IMR-90 (cell line): Measurements from ENCODE around the gene TRAPPC2L. TPM values are rescaled to one million over a fixed set of nuclear protein-coding genes. Genes with fewer than 3 reads are reported as not detected.

ENCODE experiments used
- ATAC-seq: fragments of 200-7000 bp; cut with Tn5 transposase; 2 replicates; pipeline ENCODE4 v1.9.1; 2020; ENCODE audit warnings: low read depth, mild to moderate bottlenecking, moderate library complexity
- BruUV-seq: library from RNA; stranded (reverse); fragments of 400-500 nt; replicated peaks from 2 replicates; lab custom pipeline; 2021; lab: Mats Ljungman, UMichigan
- CTCF ChIA-PET: fragments of 300-600 bp; formaldehyde crosslinking; extraction: SDS; loops from one replicate; lab custom pipeline; 2021; ENCODE audit warnings: antibody characterized with exemption; lab: Yijun Ruan, JAX
- POLR2A ChIA-PET: fragments of 300-600 bp; sonication (Branson Sonifier 250); formaldehyde crosslinking; loops from one replicate; lab custom pipeline; 2022; ENCODE audit warnings: antibody characterized with exemption; ENCODE audit not compliant: unreplicated experiment; lab: Charles Lee
- DNase-seq: peaks from one replicate; pipeline ENCODE4 v3.0.0; 2013
- H2AFZ ChIP-seq: replicated peaks from 2 replicates; pipeline ENCODE3; 2013; ENCODE audit warnings: low read length, mild to moderate bottlenecking; ENCODE audit not compliant: poor library complexity
- H2AK5ac ChIP-seq: 2 replicates; pipeline ENCODE4 v1.6.1; 2013; ENCODE audit warnings: low read depth, low read length, inconsistent platforms
- H2AK9ac ChIP-seq: replicated peaks from 2 replicates; pipeline ENCODE3; 2013; ENCODE audit warnings: mild to moderate bottlenecking, low read depth, low read length, moderate library complexity; ENCODE audit not compliant: poor library complexity
- H2BK120ac ChIP-seq: 2 replicates; pipeline ENCODE4 v1.6.1; 2013; ENCODE audit warnings: low read depth, low read length, inconsistent platforms
- H2BK15ac ChIP-seq: 3 replicates; pipeline ENCODE4 v1.6.1; 2013; ENCODE audit warnings: low read depth, low read length, inconsistent platforms
- H2BK20ac ChIP-seq: 2 replicates; pipeline ENCODE4 v1.6.1; 2013; ENCODE audit warnings: low read depth, mild to moderate bottlenecking, inconsistent platforms, low read length, moderate library complexity
- H2BK5ac ChIP-seq: 2 replicates; pipeline ENCODE4 v1.6.1; 2013; ENCODE audit warnings: mild to moderate bottlenecking, low read depth, low read length, inconsistent platforms; ENCODE audit not compliant: poor library complexity, severe bottlenecking
- H3K14ac ChIP-seq: replicated peaks from 2 replicates; pipeline ENCODE4 v1.6.1; 2013; ENCODE audit warnings: low read depth, low read length, inconsistent platforms
- H3K18ac ChIP-seq: 2 replicates; pipeline ENCODE4 v1.6.1; 2013; ENCODE audit warnings: low read depth, low read length, control low read depth
- H3K23ac ChIP-seq: 2 replicates; pipeline ENCODE4 v1.6.1; 2013; ENCODE audit warnings: low read depth, low read length, inconsistent platforms
- H3K27ac ChIP-seq: 2 replicates; pipeline ENCODE4 v1.5.1; 2013; ENCODE audit warnings: mild to moderate bottlenecking, control low read depth, low read length; ENCODE audit not compliant: insufficient read depth
- H3K27me3 ChIP-seq: 2 replicates; pipeline ENCODE4 v1.6.1; 2013; ENCODE audit warnings: low read length; ENCODE audit not compliant: control insufficient read depth, insufficient read depth
- H3K36me3 ChIP-seq: 2 replicates; pipeline ENCODE4 v1.6.1; 2013; ENCODE audit warnings: low read length, mixed read lengths; ENCODE audit not compliant: control insufficient read depth, insufficient read depth
- H3K4ac ChIP-seq: 2 replicates; pipeline ENCODE4 v1.6.1; 2013; ENCODE audit warnings: low read depth, low read length, inconsistent platforms
- H3K4me1 ChIP-seq: 2 replicates; pipeline ENCODE4 v1.6.1; 2013; ENCODE audit warnings: low read length, mixed read lengths; ENCODE audit not compliant: control insufficient read depth, insufficient read depth
- H3K4me2 ChIP-seq: 2 replicates; pipeline ENCODE4 v1.6.1; 2013; ENCODE audit warnings: low read depth, mild to moderate bottlenecking, control low read depth, low read length, moderate library complexity
- H3K4me3 ChIP-seq: 2 replicates; pipeline ENCODE4 v1.5.1; 2013; ENCODE audit warnings: low read depth, mild to moderate bottlenecking, control low read depth, low read length, moderate library complexity; ENCODE audit not compliant: insufficient read depth
- H3K56ac ChIP-seq: 2 replicates; pipeline ENCODE4 v1.6.1; 2013; ENCODE audit warnings: low read length, inconsistent platforms; ENCODE audit not compliant: insufficient read depth; ENCODE audit errors: extremely low read depth
- H3K79me1 ChIP-seq, 2 experiments: 2 replicates each; pipeline ENCODE4 v1.6.1; 2013; ENCODE audit warnings: low read length in 2 of 2, inconsistent platforms in 1 of 2, low read depth in 1 of 2
- H3K9ac ChIP-seq: 2 replicates; pipeline ENCODE4 v1.6.1; 2013; ENCODE audit warnings: low read depth, low read length, control low read depth
- H3K9me1 ChIP-seq: 2 replicates; pipeline ENCODE4 v1.6.1; 2013; ENCODE audit warnings: low read length, inconsistent platforms; ENCODE audit not compliant: insufficient read depth
- H3K9me3 ChIP-seq: 2 replicates; pipeline ENCODE4 v1.6.1; 2013; ENCODE audit warnings: low read length; ENCODE audit not compliant: control insufficient read depth, insufficient read depth
- H4K20me1 ChIP-seq: 2 replicates; pipeline ENCODE4 v1.6.1; 2013; ENCODE audit warnings: low read length, inconsistent platforms; ENCODE audit not compliant: insufficient read depth
- H4K5ac ChIP-seq: 2 replicates; pipeline ENCODE4 v1.6.1; 2013; ENCODE audit warnings: mild to moderate bottlenecking, low read depth, low read length, control low read depth
- H4K8ac ChIP-seq, 2 experiments: 2 replicates each; pipeline ENCODE4 v1.6.1; 2013; ENCODE audit warnings: low read depth in 2 of 2, low read length in 2 of 2, control low read depth in 1 of 2, inconsistent platforms in 1 of 2
- H4K91ac ChIP-seq: 2 replicates; pipeline ENCODE4 v1.6.1; 2013; ENCODE audit warnings: low read depth, low read length, inconsistent platforms; ENCODE audit not compliant: insufficient read depth
- BHLHE40 ChIP-seq: fragments of 150-350 bp; IDR thresholded peaks from 2 replicates; pipeline ENCODE4 v1.6.1; 2016; ENCODE audit warnings: mild to moderate bottlenecking, low read depth, low read length
- CHD1 ChIP-seq: IDR thresholded peaks from 2 replicates; pipeline ENCODE4 v1.6.1; 2012; ENCODE audit warnings: low read depth, low read length, improper control_type of control experiment
- CTCF ChIP-seq: conservative IDR thresholded peaks from 2 replicates; pipeline ENCODE4 v1.5.1; 2012; ENCODE audit warnings: mild to moderate bottlenecking, low read depth, low read length, improper control_type of control experiment
- ELK1 ChIP-seq: fragments of 150-350 bp; IDR thresholded peaks from 2 replicates; pipeline ENCODE4 v1.6.1; 2016; ENCODE audit warnings: low read depth, mild to moderate bottlenecking, low read length, moderate library complexity, borderline replicate concordance
- FOS ChIP-seq: fragments of 150-350 bp; IDR thresholded peaks from 2 replicates; pipeline ENCODE4 v1.6.1; 2016; ENCODE audit warnings: low read depth, low read length
- MAFK ChIP-seq: IDR thresholded peaks from 2 replicates; pipeline ENCODE4 v1.6.1; 2012; ENCODE audit warnings: low read depth, low read length, improper control_type of control experiment
- MAZ ChIP-seq: IDR thresholded peaks from 2 replicates; pipeline ENCODE4 v1.6.1; 2012; ENCODE audit warnings: low read depth, mild to moderate bottlenecking, low read length, improper control_type of control experiment, moderate library complexity, borderline replicate concordance
- MXI1 ChIP-seq: IDR thresholded peaks from 2 replicates; pipeline ENCODE4 v1.6.1; 2012; ENCODE audit warnings: low read depth, mild to moderate bottlenecking, low read length, moderate library complexity, borderline replicate concordance
- NFE2L2 ChIP-seq: fragments of 150-350 bp; IDR thresholded peaks from 2 replicates; pipeline ENCODE4 v1.6.1; 2016; ENCODE audit warnings: low read depth, mild to moderate bottlenecking, low read length
- POLR2A ChIP-seq: IDR thresholded peaks from 2 replicates; pipeline ENCODE4 v1.6.1; 2012; ENCODE audit warnings: mild to moderate bottlenecking, low read depth, low read length
- RAD21 ChIP-seq: IDR thresholded peaks from 2 replicates; pipeline ENCODE4 v1.6.1; 2012; ENCODE audit warnings: low read length, improper control_type of control experiment
- RCOR1 ChIP-seq: IDR thresholded peaks from 2 replicates; pipeline ENCODE4 v1.6.1; 2012; ENCODE audit warnings: mild to moderate bottlenecking, low read length, improper control_type of control experiment; ENCODE audit not compliant: insufficient replicate concordance
- RFX5 ChIP-seq: IDR thresholded peaks from 2 replicates; pipeline ENCODE4 v1.8.0; 2012; ENCODE audit warnings: low read depth, mild to moderate bottlenecking, low read length, moderate library complexity
- SMC3 ChIP-seq: fragments of 150-350 bp; IDR thresholded peaks from 2 replicates; pipeline ENCODE4 v1.6.1; 2016; ENCODE audit warnings: low read depth, mild to moderate bottlenecking, antibody characterized with exemption, low read length, moderate library complexity
- WGBS, 2 experiments: methylation state at CpG; one replicate each; pipeline versions ENCODE4 v1.1.5 to v1.1.7; 2013; ENCODE audit warnings: missing lambda C conversion rate in 2 of 2; ENCODE audit not compliant: insufficient read length in 1 of 2; ENCODE audit errors: extremely low coverage in 2 of 2; 5-methylcytosine and 5-hydroxymethylcytosine counted together
- dilution Hi-C: fragments of 300-500 bp; cut with HindIII; formaldehyde crosslinking; loops from one replicate; pipeline ENCODE4 v1.14.3; 2018; ENCODE audit warnings: low sequenced_read_pairs; ENCODE audit not compliant: unreplicated experiment
- in situ Hi-C: fragments of 300-500 bp; cut with MboI; formaldehyde crosslinking; loops from 3 replicates; pipeline ENCODE4 v1.14.3; 2019; ENCODE audit warnings: low sequenced_read_pairs, inconsistent platforms, mixed read lengths
- intact Hi-C: fragments of 100-400 bp; cut with micrococcal nuclease; formaldehyde crosslinking; loops from 2 replicates; pipeline ENCODE4 v1.10.0; 2022
- polyA plus RNA-seq, 3 experiments: library from polyadenylated mRNA; depleted of rRNA; stranded (reverse); fragments of >200 nt; gene quantifications; 2 replicates each; pipeline ENCODE4 v1.2.3, GENCODE V29; 2012; ENCODE audit warnings: low replicate concordance in 1 of 3
- total RNA-seq: library from RNA; depleted of rRNA; stranded (reverse); fragments of >200 nt; gene quantifications from 2 replicates; pipeline ENCODE4 v1.2.3, GENCODE V29; 2012

The TRAPPC2L gene
- total and polyA plus RNA-seq, 2 of the 4 experiments (the other 2 are of a cell fraction), result 102 to 109 TPM

GRCh38 chr16:88867581-88868246 is 10.8 kb downstream of the TRAPPC2L start:
- 88% methylated on average over 11 of the region's 24 CpGs; no CpG with 5 or more reads in 1 of the 2 experiments for WGBS, 2 experiments
- H2BK120ac ChIP-seq, result no peak overlapping the region
- TF ChIP-seq SMC3 (no peak), RCOR1 (no peak), RAD21 (no peak), NFE2L2 (no peak), ELK1 (no peak), MXI1 (no peak), MAFK (no peak), CTCF (no peak), RFX5 (no peak), BHLHE40 (no peak), POLR2A (no peak), FOS (no peak), CHD1 (no peak), MAZ (no peak)
- H3K27ac ChIP-seq, result no peak overlapping the region
- H3K9ac ChIP-seq, result no peak overlapping the region
- H3K14ac ChIP-seq, result no peak overlapping the region
- no peak overlapping the region for H2AK9ac ChIP-seq
- H2BK20ac ChIP-seq, result no peak overlapping the region
- H4K91ac ChIP-seq, result no peak overlapping the region
- no peaks in the 10 kb centered on the region for H3K4me1 ChIP-seq
- no peak overlapping the region for H2AFZ ChIP-seq
- H3K9me1 ChIP-seq, result no peaks in the 10 kb centered on the region
- no peak overlapping the region for H2AK5ac ChIP-seq
- no TSS peak for BruUV-seq
- dilution Hi-C loops (no loop called here), in situ Hi-C loops (no loop called here), intact Hi-C loops (no loop called here)
- H3K9me3 ChIP-seq, result no peaks in the 10 kb centered on the region
- H3K36me3 ChIP-seq, result 0 out of 2 replicates have a peak, but pooled peaks cover 2% of the 10 kb centered on the region
- H4K8ac ChIP-seq, result no peak overlapping the region
- no peak overlapping the region for H2BK5ac ChIP-seq
- H4K20me1 ChIP-seq, result no peaks in the 10 kb centered on the region
- H3K27me3 ChIP-seq, result peaks cover 33% of the 10 kb centered on the region
- no peak overlapping the region for H2BK15ac ChIP-seq
- CTCF ChIA-PET, result no interaction called here
- no peaks in the 10 kb centered on the region for H3K79me1 ChIP-seq
- no peak overlapping the region for H3K18ac ChIP-seq
- no peak overlapping the region for H3K4me2 ChIP-seq
- POLR2A ChIA-PET, result no interaction called here
- ATAC-seq (no peak), DNase-seq (no peak)
- no peak overlapping the region for H3K56ac ChIP-seq
- no peak overlapping the region for H4K5ac ChIP-seq
- H3K23ac ChIP-seq, result no peak overlapping the region
- no peak overlapping the region for H3K4me3 ChIP-seq
- no peak overlapping the region for H3K4ac ChIP-seq
